SH-SY5Y (cell line): Measurements from ENCODE around the gene ATP9B.

Experiments used
- GATA2 ChIP-seq: IDR thresholded peaks from 2 replicates; pipeline ENCODE4 v1.6.1; 2011; ENCODE audit warnings: mild to moderate bottlenecking, low read depth, low read length
- GATA3 ChIP-seq: IDR thresholded peaks from 2 replicates; pipeline ENCODE4 v1.6.1; 2011; ENCODE audit warnings: low read depth, mild to moderate bottlenecking, low read length, moderate library complexity

Gene ATP9B

DNA sequence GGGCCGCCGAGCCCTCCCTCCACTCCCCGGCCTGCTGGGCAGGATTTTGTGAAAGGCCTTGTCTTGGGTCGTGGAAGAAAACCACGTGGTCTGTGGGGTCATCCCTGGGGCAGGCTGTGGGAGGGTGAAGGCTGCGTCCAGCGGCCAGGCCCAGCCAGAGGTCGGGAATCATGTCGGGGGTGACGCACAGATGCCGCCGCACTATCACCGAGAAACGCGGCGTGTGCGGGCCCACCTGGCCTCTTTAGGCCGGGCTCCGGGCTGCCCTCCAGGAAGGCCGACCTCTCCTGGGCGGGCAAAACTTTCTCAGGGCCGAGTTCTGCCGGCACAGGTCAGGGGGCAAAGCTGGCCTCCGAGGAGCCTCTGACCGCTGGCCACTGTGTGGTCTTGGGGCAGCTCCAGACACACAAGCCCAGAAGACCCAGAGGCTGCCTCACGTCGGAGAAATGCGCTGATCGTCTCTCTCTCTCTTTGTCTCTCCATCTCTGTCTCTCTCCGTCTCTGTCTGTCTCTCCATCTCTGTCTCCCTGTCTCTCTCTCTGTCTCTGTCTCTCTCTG is 354.9 kb downstream of the ATP9B start:
- TF ChIP-seq GATA2, result no peak
- TF ChIP-seq GATA3, result no peak

DNA sequence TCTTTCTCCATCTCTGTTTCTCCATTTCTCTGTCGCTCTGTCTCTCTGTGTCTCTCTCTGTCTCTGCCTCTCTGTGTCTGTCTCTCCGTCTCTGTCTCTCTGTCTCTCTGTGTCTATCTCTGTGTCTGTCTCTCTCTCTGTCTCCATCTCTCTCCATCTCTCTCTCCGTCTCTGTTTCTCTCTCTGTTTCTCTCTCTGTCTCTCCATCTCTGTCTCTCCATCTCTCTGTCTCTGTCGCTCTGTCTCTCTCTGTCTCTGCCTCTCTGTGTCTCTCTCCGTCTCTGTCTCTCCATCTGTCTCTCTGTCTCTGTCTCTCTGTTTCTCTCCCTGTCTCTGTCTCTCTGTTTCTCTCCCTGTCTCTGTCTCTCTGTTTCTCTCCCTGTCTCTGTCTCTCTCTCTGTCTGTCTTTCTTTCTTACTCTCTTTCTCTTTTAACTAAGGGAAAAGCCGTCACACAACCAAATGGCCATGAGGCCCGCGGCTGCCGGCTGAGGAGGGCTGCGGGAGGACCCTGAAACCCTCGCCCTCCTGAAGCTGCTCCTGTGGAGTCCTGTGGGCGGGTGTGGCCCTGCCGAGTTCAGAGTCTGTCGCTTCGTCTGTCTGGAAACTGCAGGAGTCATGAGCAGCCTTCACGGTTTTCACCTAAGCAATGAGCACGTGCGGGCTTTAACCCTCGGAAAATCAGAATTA is 355.8 kb downstream of the ATP9B start:
- no peak for TF ChIP-seq GATA2
- no peak for TF ChIP-seq GATA3

DNA sequence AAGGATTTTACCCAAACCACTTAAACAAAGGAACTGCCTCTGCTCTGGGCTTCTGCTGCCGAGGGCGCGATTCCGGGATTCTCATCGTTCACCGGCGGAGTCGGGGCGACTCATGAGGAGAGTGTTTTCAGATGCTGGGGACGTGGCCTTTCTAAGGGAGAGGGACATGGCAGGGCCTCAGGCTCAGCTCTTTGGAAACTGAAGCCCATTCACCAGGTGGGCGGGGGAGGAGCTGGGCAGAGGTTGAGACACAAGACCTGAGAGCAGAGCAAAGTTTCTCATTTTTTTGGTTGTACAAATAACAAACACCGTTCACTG is 356.3 kb downstream of the ATP9B start:
- TF ChIP-seq GATA2 (no peak), GATA3 (no peak)

DNA sequence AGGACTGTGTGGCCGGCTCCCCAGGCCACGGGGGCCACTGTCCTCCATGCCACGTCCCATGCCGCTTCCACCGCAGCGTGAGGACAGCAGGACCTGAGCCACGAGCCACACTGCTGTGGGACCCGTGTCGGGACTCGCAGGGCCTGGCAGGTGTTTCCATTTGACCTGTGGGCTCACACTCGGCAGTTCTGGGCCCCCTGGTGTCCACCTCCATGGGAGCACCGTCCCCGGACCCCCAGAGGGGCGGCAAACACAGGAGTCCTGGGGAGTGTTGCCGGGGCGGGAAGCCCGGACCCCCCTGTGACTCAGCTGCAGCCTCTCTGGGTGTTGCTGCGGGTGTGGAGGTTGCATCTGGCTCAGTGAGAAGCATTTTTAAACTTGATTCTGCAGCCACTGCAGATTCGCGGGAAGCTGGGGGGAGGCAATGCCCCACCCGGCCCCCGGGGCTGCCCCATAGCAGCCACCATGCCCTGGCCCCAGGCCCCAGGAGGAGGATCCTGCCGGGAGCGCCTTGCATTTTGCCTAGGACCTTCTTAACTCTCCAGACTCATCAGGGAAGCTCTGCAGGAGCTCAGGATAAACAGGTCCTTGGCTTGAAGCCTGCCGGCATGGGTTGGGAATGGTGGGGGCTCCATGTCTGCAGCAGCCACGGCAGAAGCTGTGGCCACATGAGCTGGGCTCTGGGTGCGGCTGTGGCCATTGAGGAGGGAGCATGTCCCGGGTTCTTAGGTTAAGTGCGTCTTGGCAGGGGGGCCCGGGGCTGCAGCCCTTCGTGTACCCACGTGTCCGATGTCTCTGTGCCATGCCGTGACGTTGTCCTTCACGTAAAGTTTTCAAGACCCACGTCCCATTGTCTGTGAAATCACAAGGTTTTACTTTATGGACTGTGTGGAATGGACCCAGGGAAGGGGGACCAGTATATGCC is 357.4 kb downstream of the ATP9B start:
- TF ChIP-seq GATA3 (no peak), GATA2 (no peak)

DNA sequence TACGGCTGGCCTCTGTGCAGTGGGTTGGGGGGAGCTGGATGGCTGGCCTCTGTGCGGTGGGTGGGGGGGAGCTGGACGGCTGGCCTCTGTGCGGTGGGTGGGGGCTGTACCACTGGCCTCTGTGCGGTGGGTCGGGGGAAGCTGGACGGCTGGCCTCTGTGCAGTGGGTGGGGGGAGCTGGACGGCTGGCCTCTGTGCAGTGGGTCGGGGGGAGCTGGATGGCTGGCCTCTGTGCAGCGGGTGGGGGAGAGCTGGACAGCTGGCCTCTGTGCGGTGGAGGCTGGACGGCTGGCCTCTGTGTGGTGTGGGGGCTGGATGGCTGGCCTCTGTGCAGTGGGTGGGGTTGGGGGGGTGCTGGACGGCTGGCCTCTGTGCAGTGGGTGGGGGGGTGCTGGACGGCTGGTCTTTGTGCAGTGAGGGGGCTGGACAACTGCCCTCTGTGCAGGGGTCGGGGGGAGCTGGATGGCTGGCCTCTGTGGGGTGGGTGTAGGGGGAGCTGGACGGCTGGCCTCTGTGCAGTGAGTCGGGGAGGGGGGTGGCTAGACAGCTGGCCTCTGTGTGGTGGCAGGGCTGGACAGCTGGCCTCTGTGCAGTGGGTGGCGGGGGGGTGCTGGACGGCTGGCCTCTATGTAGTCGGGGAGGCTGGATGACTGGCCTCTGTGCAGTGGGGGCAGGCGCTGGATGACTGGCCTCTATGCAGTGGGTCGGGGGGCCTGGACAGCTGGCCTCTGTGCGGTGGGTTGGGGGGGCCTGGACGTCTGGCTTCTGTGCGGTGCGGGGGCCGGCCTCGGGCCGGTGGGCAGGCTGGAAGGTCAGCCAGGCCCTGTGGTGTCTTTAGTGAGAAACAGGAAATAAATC is 358.4 kb downstream of the ATP9B start:
- TF ChIP-seq GATA2 (no peak), GATA3 (no peak)
